ENCODE measurements around the gene CCDC60.

The CCDC60 gene

GRCh38 chr12:119447126-119447525, 112.6 kb downstream of the CCDC60 start:
- no peak for DNase-seq (ENCODE audit: extremely low spot score)
- ChIA-PET POLR2A (no interaction called here), CTCF (no interaction called here)
- no peak for TF ChIP-seq FOXM1 (IDR thresholded peaks at IDR 0.05; ENCODE audit: borderline replicate concordance)
- no peak for TF ChIP-seq SP1 (IDR thresholded peaks at IDR 0.05)
- TF ChIP-seq L3MBTL2 (conservative IDR thresholded peaks at IDR 0.05): no peak
- no peak for TF ChIP-seq LEF1 (IDR thresholded peaks at IDR 0.05; ENCODE audit: borderline replicate concordance)
- no peak for TF ChIP-seq FOXA1 (IDR thresholded peaks at IDR 0.05)

GRCh38 chr12:119447618-119448017, 113.1 kb downstream of the CCDC60 start:
- POLR2A ChIA-PET: no interaction called here
- CTCF ChIA-PET: no interaction called here

DNA sequence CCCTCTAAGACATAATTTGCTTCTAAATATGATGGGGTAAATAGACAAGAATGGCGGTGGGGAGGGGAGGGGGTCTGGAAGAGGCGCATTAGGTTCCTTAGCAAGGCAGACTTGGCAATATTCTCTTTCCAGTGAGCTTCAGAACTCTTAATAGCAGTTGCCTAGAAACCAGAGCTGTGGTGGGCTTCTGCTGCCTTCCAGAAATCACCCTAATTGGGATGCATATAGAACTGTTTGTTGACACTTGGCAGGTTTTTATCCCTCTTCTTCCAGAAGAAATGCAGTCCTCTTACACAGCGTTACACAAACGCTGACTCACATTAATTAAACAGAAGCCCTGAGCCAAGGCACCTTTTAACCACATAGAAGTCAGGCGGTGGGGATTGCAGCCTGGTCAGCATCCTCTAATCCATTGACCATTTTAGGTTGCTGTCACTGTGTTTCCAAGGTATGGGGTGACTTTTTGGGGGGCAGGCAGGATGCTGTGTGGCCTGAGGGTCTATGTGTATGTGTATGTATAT, 114.1 kb downstream of the CCDC60 start:
- CTCF ChIA-PET: interaction anchor here (0.7 kb wide), 1 partner anchor 54 kb away, joined by 3 read pairs; no protein-coding TSS in a partner anchor
- no peak for DNase-seq (ENCODE audit: extremely low spot score)
- TF ChIP-seq L3MBTL2 (conservative IDR thresholded peaks at IDR 0.05) (no peak), NFRKB (IDR thresholded peaks at IDR 0.05) (no peak), SP1 (IDR thresholded peaks at IDR 0.05) (no peak), BHLHE40 (IDR thresholded peaks at IDR 0.05; ENCODE audit: borderline replicate concordance) (no peak), FOXM1 (IDR thresholded peaks at IDR 0.05; ENCODE audit: borderline replicate concordance) (no peak), HDGF (IDR thresholded peaks at IDR 0.05; ENCODE audit: borderline replicate concordance) (no peak), PKNOX1 (IDR thresholded peaks at IDR 0.05) (no peak), SUZ12 (IDR thresholded peaks at IDR 0.05) (no peak), FOXK2 (IDR thresholded peaks at IDR 0.05) (no peak), CTBP1 (IDR thresholded peaks at IDR 0.05; ENCODE audit: borderline replicate concordance) (no peak), LEF1 (IDR thresholded peaks at IDR 0.05; ENCODE audit: borderline replicate concordance) (no peak)
- POLR2A ChIA-PET: no interaction called here

More at GRCh38 chr12:119447618-119448017, 113.1 kb downstream of the CCDC60 start:
- TF ChIP-seq LEF1 (IDR thresholded peaks at IDR 0.05; ENCODE audit: borderline replicate concordance) (no peak), NFRKB (IDR thresholded peaks at IDR 0.05) (no peak), FOXK2 (IDR thresholded peaks at IDR 0.05) (no peak), FOXM1 (IDR thresholded peaks at IDR 0.05; ENCODE audit: borderline replicate concordance) (no peak), PKNOX1 (IDR thresholded peaks at IDR 0.05) (no peak), SUZ12 (IDR thresholded peaks at IDR 0.05) (no peak)
- DNase-seq (ENCODE audit: extremely low spot score): no peak

DNA sequence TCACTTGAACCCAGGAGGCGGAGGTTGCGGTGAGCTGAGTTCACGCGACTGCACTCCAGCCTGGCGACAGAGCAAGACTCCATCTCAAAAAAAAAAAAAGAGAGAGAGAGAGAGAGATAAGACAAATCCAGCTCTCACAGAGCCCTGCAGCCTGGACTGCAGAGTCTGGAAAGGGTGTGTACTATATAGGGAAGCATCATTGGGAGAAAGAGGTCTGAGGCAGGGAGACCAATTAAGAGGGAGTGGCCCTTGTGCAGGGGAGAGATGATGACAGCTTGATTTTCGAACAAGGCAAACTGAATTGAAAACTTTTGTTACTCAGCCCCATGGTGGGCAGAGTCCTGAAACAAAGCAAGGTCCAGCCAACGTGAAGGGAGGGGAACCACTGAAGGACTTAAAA, 116.2 kb downstream of the CCDC60 start:
- CTCF ChIA-PET: no interaction called here
- TF ChIP-seq TARDBP (IDR thresholded peaks at IDR 0.05) (no peak), FOXM1 (IDR thresholded peaks at IDR 0.05; ENCODE audit: borderline replicate concordance) (no peak), SUZ12 (IDR thresholded peaks at IDR 0.05) (no peak), L3MBTL2 (conservative IDR thresholded peaks at IDR 0.05) (no peak), FOXK2 (IDR thresholded peaks at IDR 0.05) (no peak), LEF1 (IDR thresholded peaks at IDR 0.05; ENCODE audit: borderline replicate concordance) (no peak), CTBP1 (IDR thresholded peaks at IDR 0.05; ENCODE audit: borderline replicate concordance) (no peak), ARNT (IDR thresholded peaks at IDR 0.05) (no peak), FOXA1 (IDR thresholded peaks at IDR 0.05) (no peak), PKNOX1 (IDR thresholded peaks at IDR 0.05) (no peak), ELF4 (IDR thresholded peaks at IDR 0.05) (no peak), BHLHE40 (IDR thresholded peaks at IDR 0.05; ENCODE audit: borderline replicate concordance) (no peak), SP1 (IDR thresholded peaks at IDR 0.05) (no peak), ZNF384 (IDR thresholded peaks at IDR 0.05) (no peak), HDGF (IDR thresholded peaks at IDR 0.05; ENCODE audit: borderline replicate concordance) (no peak), NFRKB (IDR thresholded peaks at IDR 0.05) (no peak)
- DNase-seq (ENCODE audit: extremely low spot score): no peak
- POLR2A ChIA-PET: no interaction called here

- TF ChIP-seq CTBP1 (IDR thresholded peaks at IDR 0.05; ENCODE audit: borderline replicate concordance) (no peak), ZNF384 (IDR thresholded peaks at IDR 0.05) (no peak), FOXK2 (IDR thresholded peaks at IDR 0.05) (no peak), NFRKB (IDR thresholded peaks at IDR 0.05) (no peak), PKNOX1 (IDR thresholded peaks at IDR 0.05) (no peak), SUZ12 (IDR thresholded peaks at IDR 0.05) (no peak), ELF4 (IDR thresholded peaks at IDR 0.05) (no peak), ARNT (IDR thresholded peaks at IDR 0.05) (no peak), L3MBTL2 (conservative IDR thresholded peaks at IDR 0.05) (no peak), TARDBP (IDR thresholded peaks at IDR 0.05) (no peak), SP1 (IDR thresholded peaks at IDR 0.05) (no peak), BHLHE40 (IDR thresholded peaks at IDR 0.05; ENCODE audit: borderline replicate concordance) (no peak), FOXA1 (IDR thresholded peaks at IDR 0.05) (no peak), HDGF (IDR thresholded peaks at IDR 0.05; ENCODE audit: borderline replicate concordance) (no peak), LEF1 (IDR thresholded peaks at IDR 0.05; ENCODE audit: borderline replicate concordance) (no peak), FOXM1 (IDR thresholded peaks at IDR 0.05; ENCODE audit: borderline replicate concordance) (no peak)
- no peak for DNase-seq (ENCODE audit: extremely low spot score)
- ChIA-PET POLR2A (no interaction called here), CTCF (no interaction called here)
Measured at GRCh38 chr12:119456824-119457223, 122.3 kb downstream of the CCDC60 start.

- TF ChIP-seq NFRKB (IDR thresholded peaks at IDR 0.05): no peak
- no peak for TF ChIP-seq FOXM1 (IDR thresholded peaks at IDR 0.05; ENCODE audit: borderline replicate concordance)
- no peak for TF ChIP-seq BHLHE40 (IDR thresholded peaks at IDR 0.05; ENCODE audit: borderline replicate concordance)
- no peak for TF ChIP-seq ARNT (IDR thresholded peaks at IDR 0.05)
- no peak for TF ChIP-seq SP1 (IDR thresholded peaks at IDR 0.05)
- no peak for TF ChIP-seq HDGF (IDR thresholded peaks at IDR 0.05; ENCODE audit: borderline replicate concordance)
- no peak for TF ChIP-seq LEF1 (IDR thresholded peaks at IDR 0.05; ENCODE audit: borderline replicate concordance)
- no peak for TF ChIP-seq ZNF384 (IDR thresholded peaks at IDR 0.05)
- no peak for TF ChIP-seq FOXK2 (IDR thresholded peaks at IDR 0.05)
- CTCF ChIA-PET: no interaction called here
- POLR2A ChIA-PET: no interaction called here
- no peak for DNase-seq (ENCODE audit: extremely low spot score)
Measured at GRCh38 chr12:119457271-119457670, 122.7 kb downstream of the CCDC60 start.
